ENCODE data around the gene NUP85. TPM values are rescaled to one million over a fixed set of nuclear protein-coding genes. Genes with fewer than 3 reads are reported as not detected.
A peak's percentile ranks its signal among the peaks of the same experiment; 100 is the strongest.
"Not testable (repeated sequence)": the region's sequence is repeated elsewhere in the genome, so short reads cannot be mapped to it uniquely, and the experiment has no call there.

The NUP85 gene
- total RNA-seq, 5 donors from 2014 or later (not counting 1 experiment from before 2014, with no cell fraction given) = 56.2 to 128 (median 106) TPM

GRCh38 chr17:75164606-75165005 is 40.9 kb upstream of the NUP85 start:
- peaks cover 0 to 18% of the 10 kb centered on the region in 2 donors for H3K36me3 ChIP-seq (ENCODE audit: control insufficient read depth in 2 of 2, extremely low read depth in 1 of 2, insufficient read depth in 1 of 2, low read length in 1 of 2)
- not testable (repeated sequence) for H3K4me3 Mint-ChIP-seq; H3K4me1 Mint-ChIP-seq; H3K4me1 ChIP-seq (ENCODE audit: control insufficient read depth in 1 of 2, extremely low read depth in 1 of 2, insufficient read depth in 2 of 2, low read length in 2 of 2); H3K27ac ChIP-seq (ENCODE audit: low read length); H3K27me3 ChIP-seq (replicated peaks in 1 of 2; ENCODE audit: control insufficient read depth in 2 of 2, extremely low read depth in 1 of 2, insufficient read depth in 2 of 2, low read length in 1 of 2); H3K36me3 Mint-ChIP-seq; H3K27ac Mint-ChIP-seq; H3K27me3 Mint-ChIP-seq; ATAC-seq (replicated peaks in 1 of 4); H3K9me3 Mint-ChIP-seq; H3K4me3 ChIP-seq (ENCODE audit: control insufficient read depth in 1 of 2, extremely low read depth in 1 of 2, low read length in 1 of 2); DNase-seq; H3K9me3 ChIP-seq
- POLR2A ChIA-PET = interaction anchor here in 1 of 2 donors (0.7 kb wide), 3 partner anchors 25 to 519 kb away, joined by 4 to 6 read pairs (median 5); no protein-coding TSS in a partner anchor
- 98% methylated on average over 8 of the region's 15 CpGs for WGBS (ENCODE audit: insufficient coverage)
- CTCF ChIA-PET = interaction anchor here in 1 of 2 donors (1.0 to 2.2 kb wide), 2 partner anchors 37 to 51 kb away, joined by 3 to 7 read pairs; no protein-coding TSS in a partner anchor

GRCh38 chr17:75168998-75169397 is 36.5 kb upstream of the NUP85 start:
- H3K4me3 ChIP-seq (ENCODE audit: control insufficient read depth in 1 of 2, extremely low read depth in 1 of 2, low read length in 1 of 2) = no peak overlapping the region
- H3K4me3 Mint-ChIP-seq = no peak overlapping the region
- no peaks in the 10 kb centered on the region for H3K27me3 ChIP-seq (replicated peaks in 1 of 2; ENCODE audit: control insufficient read depth in 2 of 2, extremely low read depth in 1 of 2, insufficient read depth in 2 of 2, low read length in 1 of 2)
- H3K4me1 ChIP-seq (ENCODE audit: control insufficient read depth in 1 of 2, extremely low read depth in 1 of 2, insufficient read depth in 2 of 2, low read length in 2 of 2) = peaks cover 0 to 10% of the 10 kb centered on the region in 2 experiments
- ATAC-seq (replicated peaks in 1 of 4) (no peak), DNase-seq (no peak)
- CTCF ChIA-PET = interaction anchor here (0.6 to 4.2 kb wide), 6 partner anchors 9 to 317 kb away, joined by 3 to 78 read pairs (median 4); no protein-coding TSS in a partner anchor
- peaks cover 18% of the 10 kb centered on the region for H3K36me3 Mint-ChIP-seq
- no peak overlapping the region for H3K27ac Mint-ChIP-seq
- no peaks in the 10 kb centered on the region for H3K27me3 Mint-ChIP-seq
- peaks cover 10 to 19% (median 15%) of the 10 kb centered on the region in 3 donors for H3K4me1 Mint-ChIP-seq
- no peak overlapping the region for H3K27ac ChIP-seq (ENCODE audit: low read length)
- H3K36me3 ChIP-seq (ENCODE audit: control insufficient read depth in 2 of 2, extremely low read depth in 1 of 2, insufficient read depth in 1 of 2, low read length in 1 of 2) = peaks cover 5 to 40% of the 10 kb centered on the region in 2 donors
- no CpG with 5 or more reads among the region's 4 CpGs for WGBS (ENCODE audit: insufficient coverage)
- no peaks in the 10 kb centered on the region for H3K9me3 ChIP-seq
- no peaks in the 10 kb centered on the region for H3K9me3 Mint-ChIP-seq
- POLR2A ChIA-PET = interaction anchor here in 1 of 2 donors (0.7 kb wide), 1 partner anchor 1578 kb away, joined by 10 read pairs; no protein-coding TSS in a partner anchor

- Histone ChIP-seq H3K4me1 (ENCODE audit: control insufficient read depth in 1 of 2, extremely low read depth in 1 of 2, insufficient read depth in 2 of 2, low read length in 2 of 2) (peaks cover 0 to 25% of the 10 kb centered on the region in 2 experiments), H3K9me3 (no peaks in the 10 kb centered on the region), H3K27me3 (replicated peaks in 1 of 2; ENCODE audit: control insufficient read depth in 2 of 2, extremely low read depth in 1 of 2, insufficient read depth in 2 of 2, low read length in 1 of 2) (no peaks in the 10 kb centered on the region), H3K4me3 (ENCODE audit: control insufficient read depth in 1 of 2, extremely low read depth in 1 of 2, low read length in 1 of 2) (no peak overlapping the region), H3K27ac (ENCODE audit: low read length) (no peak overlapping the region), H3K36me3 (ENCODE audit: control insufficient read depth in 2 of 2, extremely low read depth in 1 of 2, insufficient read depth in 1 of 2, low read length in 1 of 2) (peaks cover 15 to 66% of the 10 kb centered on the region in 2 donors)
- WGBS (ENCODE audit: insufficient coverage) = 85% methylated on average over 2 of the region's 4 CpGs
- Mint-ChIP-seq H3K36me3 (peaks cover 25% of the 10 kb centered on the region), H3K27me3 (no peaks in the 10 kb centered on the region), H3K9me3 (no peaks in the 10 kb centered on the region), H3K27ac (peak overlapping the region in 1 of 2 donors; percentile 36), H3K4me1 (peaks cover 16 to 24% (median 23%) of the 10 kb centered on the region in 3 donors), H3K4me3 (no peak overlapping the region)
- ChIA-PET POLR2A (interaction anchor here (0.5 to 0.6 kb wide), 2 partner anchors 13 to 33 kb away, joined by 3 read pairs; no protein-coding TSS in a partner anchor), CTCF (interaction anchor here (0.5 to 1.4 kb wide), 11 partner anchors 9 to 1682 kb away, joined by 3 to 7 read pairs (median 3); partner anchors contain the start of gene SUMO2 (in 1 of the 2))
- ATAC-seq (replicated peaks in 1 of 4) (no peak), DNase-seq (no peak)
Measured at GRCh38 chr17:75173526-75173925, 32.0 kb upstream of the NUP85 start.

GRCh38 chr17:75174996-75175395 is 30.5 kb upstream of the NUP85 start:
- Mint-ChIP-seq H3K27ac (no peak overlapping the region), H3K4me3 (no peak overlapping the region), H3K9me3 (no peaks in the 10 kb centered on the region), H3K36me3 (peaks cover 25% of the 10 kb centered on the region), H3K27me3 (no peaks in the 10 kb centered on the region), H3K4me1 (peaks cover 16 to 37% (median 35%) of the 10 kb centered on the region in 3 donors)
- ATAC-seq (replicated peaks in 1 of 4) (no peak), DNase-seq (no peak)
- Histone ChIP-seq H3K4me3 (ENCODE audit: control insufficient read depth in 1 of 2, extremely low read depth in 1 of 2, low read length in 1 of 2) (no peak overlapping the region), H3K27me3 (replicated peaks in 1 of 2; ENCODE audit: control insufficient read depth in 2 of 2, extremely low read depth in 1 of 2, insufficient read depth in 2 of 2, low read length in 1 of 2) (no peaks in the 10 kb centered on the region), H3K36me3 (ENCODE audit: control insufficient read depth in 2 of 2, extremely low read depth in 1 of 2, insufficient read depth in 1 of 2, low read length in 1 of 2) (peaks cover 15 to 69% of the 10 kb centered on the region in 2 donors), H3K9me3 (no peaks in the 10 kb centered on the region), H3K4me1 (ENCODE audit: control insufficient read depth in 1 of 2, extremely low read depth in 1 of 2, insufficient read depth in 2 of 2, low read length in 2 of 2) (peaks cover 5 to 33% of the 10 kb centered on the region in 2 experiments), H3K27ac (ENCODE audit: low read length) (no peak overlapping the region)
- WGBS (ENCODE audit: insufficient coverage) = no CpG with 5 or more reads among the region's 11 CpGs
- ChIA-PET POLR2A (no interaction called here), CTCF (interaction anchor here in 1 of 2 donors (1.0 kb wide), 1 partner anchor 61 kb away, joined by 3 read pairs; no protein-coding TSS in a partner anchor)

- Histone ChIP-seq H3K27ac (ENCODE audit: low read length) (no peak overlapping the region), H3K27me3 (replicated peaks in 1 of 2; ENCODE audit: control insufficient read depth in 2 of 2, extremely low read depth in 1 of 2, insufficient read depth in 2 of 2, low read length in 1 of 2) (no peaks in the 10 kb centered on the region), H3K4me1 (ENCODE audit: control insufficient read depth in 1 of 2, extremely low read depth in 1 of 2, insufficient read depth in 2 of 2, low read length in 2 of 2) (peaks cover 17 to 39% of the 10 kb centered on the region in 2 experiments), H3K9me3 (no peaks in the 10 kb centered on the region), H3K36me3 (ENCODE audit: control insufficient read depth in 2 of 2, extremely low read depth in 1 of 2, insufficient read depth in 1 of 2, low read length in 1 of 2) (peaks cover 15 to 71% of the 10 kb centered on the region in 2 donors), H3K4me3 (ENCODE audit: control insufficient read depth in 1 of 2, extremely low read depth in 1 of 2, low read length in 1 of 2) (no peak overlapping the region)
- CTCF ChIA-PET = interaction anchor here in 1 of 2 donors (0.7 kb wide), 1 partner anchor 63 kb away, joined by 4 read pairs; no protein-coding TSS in a partner anchor
- POLR2A ChIA-PET = no interaction called here
- 80% methylated on average over 2 of the region's 5 CpGs for WGBS (ENCODE audit: insufficient coverage)
- no peaks in the 10 kb centered on the region for H3K9me3 Mint-ChIP-seq
- H3K27me3 Mint-ChIP-seq = no peaks in the 10 kb centered on the region
- no peak for ATAC-seq (replicated peaks in 1 of 4)
- H3K36me3 Mint-ChIP-seq = peaks cover 28% of the 10 kb centered on the region
- DNase-seq = no peak
- H3K4me1 Mint-ChIP-seq = peaks cover 28 to 48% (median 45%) of the 10 kb centered on the region in 3 donors
- no peak overlapping the region for H3K4me3 Mint-ChIP-seq
- peak overlapping the region in 1 of 2 donors; percentile 36 for H3K27ac Mint-ChIP-seq
Measured at GRCh38 chr17:75176625-75177024, 28.9 kb upstream of the NUP85 start.

GRCh38 chr17:75178453-75178852 is 27.0 kb upstream of the NUP85 start:
- Mint-ChIP-seq H3K9me3 (no peaks in the 10 kb centered on the region), H3K4me1 (peaks cover 29 to 44% (median 40%) of the 10 kb centered on the region in 3 donors), H3K36me3 (peaks cover 18% of the 10 kb centered on the region), H3K27me3 (no peaks in the 10 kb centered on the region), H3K4me3 (no peak overlapping the region), H3K27ac (no peak overlapping the region)
- Histone ChIP-seq H3K9me3 (no peaks in the 10 kb centered on the region), H3K27ac (ENCODE audit: low read length) (no peak overlapping the region), H3K27me3 (replicated peaks in 1 of 2; ENCODE audit: control insufficient read depth in 2 of 2, extremely low read depth in 1 of 2, insufficient read depth in 2 of 2, low read length in 1 of 2) (no peaks in the 10 kb centered on the region), H3K4me1 (ENCODE audit: control insufficient read depth in 1 of 2, extremely low read depth in 1 of 2, insufficient read depth in 2 of 2, low read length in 2 of 2) (peaks cover 17 to 38% of the 10 kb centered on the region in 2 experiments), H3K36me3 (ENCODE audit: control insufficient read depth in 2 of 2, extremely low read depth in 1 of 2, insufficient read depth in 1 of 2, low read length in 1 of 2) (peaks cover 14 to 62% of the 10 kb centered on the region in 2 donors), H3K4me3 (ENCODE audit: control insufficient read depth in 1 of 2, extremely low read depth in 1 of 2, low read length in 1 of 2) (no peak overlapping the region)
- POLR2A ChIA-PET = no interaction called here
- CTCF ChIA-PET = interaction anchor here (0.7 kb wide), 2 partner anchors 9 to 13 kb away, joined by 3 to 7 read pairs; no protein-coding TSS in a partner anchor
- no peak for DNase-seq
- WGBS (ENCODE audit: insufficient coverage) = 100% methylated on average over 2 of the region's 6 CpGs
- no peak for ATAC-seq (replicated peaks in 1 of 4)

Data from T-cell (primary cell).